KOPT-K1 (cell line): ENCODE results near the gene EDEM2.
A peak's percentile ranks its signal among the peaks of the same experiment; 100 is the strongest.
"Not testable (repeated sequence)": the region's sequence is repeated elsewhere in the genome, so short reads cannot be mapped to it uniquely, and the experiment has no call there.

Experiments
- H3K27ac ChIP-seq: fragments of 200-600 bp; sonication (generic); 2 replicates; pipeline ENCODE4 v1.5.1; 2016; ENCODE audit warnings: antibody characterized with exemption, mild to moderate bottlenecking, low read depth, low read length; ENCODE audit not compliant: poor library complexity, severe bottlenecking
- H3K36me3 ChIP-seq: fragments of 200-600 bp; sonication (generic); 2 replicates; pipeline ENCODE4 v1.5.1; 2017; ENCODE audit warnings: antibody characterized with exemption, mild to moderate bottlenecking, low read length, moderate library complexity; ENCODE audit not compliant: insufficient read depth
- H3K9me3 ChIP-seq: fragments of 200-600 bp; sonication (generic); 2 replicates; pipeline ENCODE4 v1.5.1; 2017; ENCODE audit warnings: antibody characterized with exemption, low read length, mild to moderate bottlenecking; ENCODE audit not compliant: insufficient read depth, poor library complexity, severe bottlenecking

Gene EDEM2

GRCh38 chr20:35120012-35120701 is 27.0 kb downstream of the EDEM2 start:
- Histone ChIP-seq H3K9me3 (no peaks in the 10 kb centered on the region), H3K27ac (no peak overlapping the region), H3K36me3 (peaks cover 88% of the 10 kb centered on the region)

DNA sequence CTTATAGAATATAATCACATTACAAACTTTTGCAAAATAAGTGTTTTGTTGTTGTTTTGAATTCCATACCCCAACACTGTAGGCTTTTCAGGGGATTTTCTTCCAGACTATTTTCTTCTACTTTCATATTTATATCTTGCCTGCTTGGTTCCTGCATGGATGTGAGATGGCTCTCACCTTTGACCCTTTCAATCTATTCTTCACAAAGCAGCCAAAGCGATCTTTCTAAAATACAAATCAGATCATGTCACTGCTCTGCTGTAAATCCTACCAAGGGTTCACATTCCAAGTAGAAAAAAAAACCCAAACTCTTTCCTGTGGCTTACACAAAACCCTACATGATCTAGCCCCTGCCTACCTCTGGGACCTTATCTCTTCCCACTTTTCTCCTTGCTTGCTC is 29.5 kb downstream of the EDEM2 start:
- H3K27ac ChIP-seq, result no peak overlapping the region
- H3K9me3 ChIP-seq, result no peaks in the 10 kb centered on the region
- H3K36me3 ChIP-seq, result peaks cover 73% of the 10 kb centered on the region

DNA sequence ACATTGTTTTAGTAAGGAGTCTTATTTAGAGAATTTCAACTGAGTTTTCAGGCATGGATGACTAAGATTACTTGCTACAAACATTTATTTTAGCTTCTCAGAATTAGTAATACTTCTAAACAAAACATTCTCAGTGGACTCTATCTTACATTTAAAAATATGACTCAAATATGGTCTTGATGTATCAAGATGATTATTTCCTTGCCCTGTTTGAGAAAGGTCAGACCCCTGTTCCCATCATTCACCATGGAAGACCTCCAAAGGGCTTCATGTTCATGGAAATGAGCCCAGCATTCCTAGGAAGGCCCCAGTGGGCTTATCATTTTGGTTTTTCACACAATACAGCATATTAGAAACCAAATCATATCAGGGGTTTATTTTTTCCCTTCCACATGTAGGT is 29.9 kb downstream of the EDEM2 start:
- H3K36me3 ChIP-seq, result peaks cover 68% of the 10 kb centered on the region
- no peak overlapping the region for H3K27ac ChIP-seq
- H3K9me3 ChIP-seq, result no peaks in the 10 kb centered on the region

DNA sequence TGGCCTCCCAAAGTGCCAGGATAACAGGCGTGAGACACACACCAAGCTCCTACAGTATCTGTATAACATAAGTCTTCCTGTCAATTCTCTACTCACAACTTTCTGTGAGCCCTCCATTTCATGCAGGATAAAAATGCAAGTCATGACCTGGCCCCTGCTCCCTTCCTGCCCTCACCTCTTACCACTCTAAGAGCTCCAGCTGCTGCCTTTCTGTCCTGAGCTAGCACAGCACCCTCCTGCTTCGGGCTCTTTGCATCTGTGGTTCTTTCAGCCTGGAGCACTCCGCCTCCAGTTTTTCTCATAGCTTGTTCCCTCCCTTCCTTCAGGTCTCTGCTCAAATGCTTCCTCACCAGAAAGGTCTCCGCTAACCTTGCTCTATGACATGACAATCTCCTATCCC is 30.9 kb downstream of the EDEM2 start:
- no peaks in the 10 kb centered on the region for H3K9me3 ChIP-seq
- no peak overlapping the region for H3K27ac ChIP-seq
- H3K36me3 ChIP-seq, result peaks cover 59% of the 10 kb centered on the region

GRCh38 chr20:35115606-35116005 is 31.5 kb downstream of the EDEM2 start:
- Histone ChIP-seq H3K36me3 (peaks cover 56% of the 10 kb centered on the region), H3K9me3 (no peaks in the 10 kb centered on the region), H3K27ac (no peak overlapping the region)

- H3K27ac ChIP-seq, result not testable (repeated sequence)
- H3K36me3 ChIP-seq, result peaks cover 26% of the 10 kb centered on the region
Measured at GRCh38 chr20:35112276-35112675, 34.9 kb downstream of the EDEM2 start.

DNA sequence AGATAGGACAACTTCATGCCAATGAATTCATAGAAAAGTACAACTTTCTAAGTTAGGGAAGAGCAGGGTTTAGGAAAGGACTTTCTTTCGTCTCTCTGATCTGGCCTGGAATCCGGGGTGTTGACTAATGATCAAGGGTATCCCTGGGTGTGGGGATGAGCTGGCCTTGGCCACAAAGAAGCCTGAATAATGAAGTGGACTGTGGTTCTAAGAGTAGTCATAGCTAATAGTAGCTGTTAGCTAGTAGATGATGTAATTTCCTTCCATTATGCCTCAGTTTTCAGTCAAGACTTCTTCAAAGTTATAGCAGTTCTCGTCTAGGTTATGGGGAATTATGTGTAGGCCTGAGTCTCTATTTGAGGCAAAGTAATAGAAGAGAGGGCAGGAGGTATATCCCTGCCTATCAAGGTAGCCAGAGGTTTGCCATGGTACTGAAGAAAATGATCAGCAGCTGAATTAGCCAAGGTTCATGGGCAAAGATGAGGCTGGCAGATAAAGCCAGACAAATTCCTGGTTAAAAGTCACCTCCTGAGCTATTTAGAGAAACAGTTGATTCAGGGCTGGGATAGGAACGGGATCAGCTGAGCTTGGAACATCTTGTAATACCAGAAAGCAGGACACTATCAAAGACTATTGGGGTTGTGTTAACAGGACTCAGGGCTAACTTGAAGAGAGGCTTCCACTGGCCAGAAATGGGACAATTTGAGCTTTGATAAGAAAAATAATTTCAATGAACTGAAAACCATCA is 35.8 kb downstream of the EDEM2 start:
- no peak overlapping the region for H3K27ac ChIP-seq
- H3K36me3 ChIP-seq, result peaks cover 19% of the 10 kb centered on the region
- no peaks in the 10 kb centered on the region for H3K9me3 ChIP-seq

More at GRCh38 chr20:35112276-35112675, 34.9 kb downstream of the EDEM2 start:
- not testable (repeated sequence) for H3K9me3 ChIP-seq

GRCh38 chr20:35108921-35109320 is 38.2 kb downstream of the EDEM2 start:
- Histone ChIP-seq H3K36me3 (no peaks in the 10 kb centered on the region), H3K27ac (no peak overlapping the region), H3K9me3 (no peaks in the 10 kb centered on the region)

GRCh38 chr20:35106827-35107380 is 40.2 kb downstream of the EDEM2 start:
- Histone ChIP-seq H3K36me3 (no peaks in the 10 kb centered on the region), H3K27ac (no peak overlapping the region), H3K9me3 (no peaks in the 10 kb centered on the region)

GRCh38 chr20:35104685-35105295 is 42.3 kb downstream of the EDEM2 start:
- Histone ChIP-seq H3K9me3 (no peaks in the 10 kb centered on the region), H3K27ac (no peak overlapping the region), H3K36me3 (no peaks in the 10 kb centered on the region)

DNA sequence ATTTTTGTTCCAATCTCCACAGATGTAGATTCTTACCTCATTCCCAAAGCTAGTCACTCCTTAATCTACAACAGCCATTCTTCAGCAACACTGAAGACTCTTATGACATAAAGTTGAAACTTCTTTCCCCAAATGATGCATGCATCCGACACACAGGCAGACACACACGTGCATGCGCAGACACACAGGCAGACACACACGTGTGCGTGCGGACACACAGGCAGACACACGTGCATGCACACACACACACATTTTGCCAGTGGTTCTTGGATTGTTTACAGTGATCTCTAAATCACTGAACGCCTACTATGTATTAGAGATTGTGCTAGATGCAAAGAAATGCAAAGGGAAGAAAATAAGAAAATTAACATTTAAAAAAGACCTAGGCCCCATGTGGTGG is 45.5 kb downstream of the EDEM2 start:
- Histone ChIP-seq H3K36me3 (no peaks in the 10 kb centered on the region), H3K9me3 (no peaks in the 10 kb centered on the region), H3K27ac (no peak overlapping the region)

DNA sequence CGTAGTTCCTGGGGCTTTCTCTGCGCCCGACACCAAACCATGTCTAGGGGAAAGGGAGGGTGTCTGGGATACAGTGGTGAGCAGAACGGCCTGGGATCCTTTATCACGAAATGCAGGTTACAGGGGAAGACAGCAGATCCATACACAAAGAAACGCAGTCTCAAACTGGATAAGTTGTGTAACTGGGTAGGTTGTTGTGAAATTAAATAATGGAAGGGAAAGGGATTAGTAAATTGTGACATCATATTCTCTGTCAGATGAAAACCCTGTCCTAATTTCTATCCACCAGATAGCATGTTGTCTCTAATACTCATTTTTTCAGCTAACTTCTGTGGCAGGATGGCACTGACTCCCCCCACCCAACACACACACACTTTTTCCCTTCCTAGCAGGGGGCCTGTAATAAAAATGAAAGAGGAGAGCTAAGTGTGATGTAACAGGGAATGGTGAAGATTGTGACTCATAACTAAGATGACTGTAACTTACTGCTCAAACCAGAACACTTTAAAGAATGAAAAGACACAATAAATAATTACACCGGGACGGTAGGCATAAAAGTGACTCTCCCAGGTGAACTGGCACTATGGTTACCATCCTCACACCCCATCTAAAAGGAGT is 53.8 kb downstream of the EDEM2 start:
- Histone ChIP-seq H3K27ac (peak overlapping the region; percentile 73), H3K9me3 (no peaks in the 10 kb centered on the region), H3K36me3 (peaks cover 13% of the 10 kb centered on the region; the same call in 1 of the 2 replicates)

DNA sequence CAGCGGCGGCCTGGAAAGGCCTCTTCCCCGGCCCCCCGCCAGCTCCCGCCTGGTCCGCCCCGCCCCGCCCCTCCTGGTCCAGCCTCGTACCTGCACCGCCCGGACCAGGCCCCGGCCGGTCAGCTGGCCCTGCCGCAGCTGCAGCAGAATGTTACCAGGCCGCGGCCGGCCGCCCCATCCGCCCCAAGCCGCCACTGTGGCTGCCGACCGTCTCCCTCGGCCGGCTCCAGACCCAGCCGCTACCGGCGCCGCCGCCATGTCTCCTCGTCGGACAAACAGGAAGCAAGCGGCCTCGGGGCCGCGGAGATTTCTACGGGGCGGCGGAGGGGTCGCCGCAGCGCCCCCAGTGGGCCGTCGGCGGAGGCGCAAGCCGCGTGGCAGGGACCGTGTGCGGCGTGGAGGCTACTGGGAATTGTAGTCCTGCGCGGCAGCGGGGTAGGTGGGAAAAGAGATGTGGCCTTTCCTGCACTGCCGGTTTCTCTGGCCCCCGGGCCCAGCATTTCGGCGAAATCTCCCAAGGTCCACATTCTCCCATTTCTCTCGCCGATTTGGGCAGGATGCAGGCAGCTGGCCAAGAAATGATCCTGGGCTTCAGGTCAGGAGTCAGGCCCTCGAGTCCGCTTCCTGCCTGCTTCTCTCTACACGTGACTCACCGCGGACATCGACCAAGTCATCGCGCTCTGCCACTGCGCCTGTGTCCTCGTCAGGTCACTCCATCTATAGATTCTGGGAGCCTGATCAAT is 54.4 kb downstream of the EDEM2 start, which contains the start of gene TRPC4AP:
Gene TRPC4AP (minus strand): TSS at position 284 of the 743 bp plus-strand sequence. CDS start 26 bp downstream, at position 258.
- peaks cover 20% of the 10 kb centered on the region for H3K36me3 ChIP-seq
- H3K9me3 ChIP-seq, result no peaks in the 10 kb centered on the region
- H3K27ac ChIP-seq, result peak within 1 kb of the TSS; percentile 73

DNA sequence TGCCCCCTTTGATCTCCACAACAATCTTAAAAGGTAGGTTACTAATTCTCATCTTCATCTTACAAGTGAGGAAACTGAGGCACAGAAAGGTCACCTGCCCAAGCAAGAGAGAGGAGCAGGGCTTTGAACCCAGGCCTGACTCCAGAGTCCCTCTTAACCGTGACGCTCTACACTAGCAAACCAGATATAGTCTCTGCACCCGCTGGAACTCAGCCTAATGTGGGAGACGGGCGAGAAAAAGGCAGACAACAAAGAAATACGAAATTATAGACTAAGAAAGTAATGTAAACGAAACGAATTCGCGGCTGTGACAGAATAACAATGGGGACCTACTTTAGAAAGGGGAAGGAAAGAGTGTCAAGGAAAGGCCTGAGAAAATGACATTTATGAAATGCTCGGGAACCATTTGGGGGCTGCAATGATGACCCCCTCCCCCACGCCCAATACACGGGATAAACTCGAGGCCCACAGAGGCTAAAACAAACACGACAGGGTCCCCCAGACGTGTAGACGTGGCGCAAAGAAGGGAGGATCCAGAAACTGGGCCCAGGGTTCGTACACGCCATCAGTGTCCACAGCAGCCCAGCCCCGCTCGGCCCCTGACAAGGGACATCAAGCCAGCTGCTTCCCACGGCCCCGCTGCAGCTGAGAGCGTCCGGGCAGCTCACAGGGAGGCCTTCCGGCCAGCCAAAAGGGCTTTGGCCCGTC is 55.2 kb downstream of the EDEM2 start:
- H3K36me3 ChIP-seq, result peaks cover 26% of the 10 kb centered on the region
- no peaks in the 10 kb centered on the region for H3K9me3 ChIP-seq
- peak overlapping the region; percentile 73 for H3K27ac ChIP-seq
